Measurements from ENCODE around the gene GRIA4. TPM values are rescaled to one million over a fixed set of nuclear protein-coding genes. Genes with fewer than 3 reads are reported as not detected.

GRIA4 gene
- total and polyA plus RNA-seq, 2 donors (not counting 1 experiment from before 2014, with no cell fraction given): not detected

DNA sequence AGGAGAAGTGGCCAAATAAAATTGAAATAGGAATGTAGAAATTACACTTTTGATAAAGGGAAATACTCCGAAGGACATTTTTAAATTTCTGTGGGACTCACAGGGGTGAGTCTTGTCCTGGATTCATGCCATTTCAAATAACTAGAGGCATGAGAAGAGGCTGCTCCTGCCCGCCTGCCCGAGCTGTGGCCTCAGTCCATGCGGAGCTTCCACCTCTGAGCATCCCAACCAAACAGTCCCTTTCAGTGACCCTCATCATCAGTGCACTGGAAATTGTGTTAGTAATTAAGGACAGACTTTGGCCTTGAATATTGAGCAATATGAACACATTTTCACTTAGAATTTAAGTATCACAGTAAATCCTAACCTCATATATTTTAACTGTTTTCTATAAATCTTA is 25.6 kb downstream of the GRIA4 start:
- ChIA-PET CTCF (no interaction called here), POLR2A (no interaction called here)
- WGBS (ENCODE audit: insufficient coverage): 100% methylated on average over 1 of the region's 4 CpGs
- TF ChIP-seq, protein P1, sequence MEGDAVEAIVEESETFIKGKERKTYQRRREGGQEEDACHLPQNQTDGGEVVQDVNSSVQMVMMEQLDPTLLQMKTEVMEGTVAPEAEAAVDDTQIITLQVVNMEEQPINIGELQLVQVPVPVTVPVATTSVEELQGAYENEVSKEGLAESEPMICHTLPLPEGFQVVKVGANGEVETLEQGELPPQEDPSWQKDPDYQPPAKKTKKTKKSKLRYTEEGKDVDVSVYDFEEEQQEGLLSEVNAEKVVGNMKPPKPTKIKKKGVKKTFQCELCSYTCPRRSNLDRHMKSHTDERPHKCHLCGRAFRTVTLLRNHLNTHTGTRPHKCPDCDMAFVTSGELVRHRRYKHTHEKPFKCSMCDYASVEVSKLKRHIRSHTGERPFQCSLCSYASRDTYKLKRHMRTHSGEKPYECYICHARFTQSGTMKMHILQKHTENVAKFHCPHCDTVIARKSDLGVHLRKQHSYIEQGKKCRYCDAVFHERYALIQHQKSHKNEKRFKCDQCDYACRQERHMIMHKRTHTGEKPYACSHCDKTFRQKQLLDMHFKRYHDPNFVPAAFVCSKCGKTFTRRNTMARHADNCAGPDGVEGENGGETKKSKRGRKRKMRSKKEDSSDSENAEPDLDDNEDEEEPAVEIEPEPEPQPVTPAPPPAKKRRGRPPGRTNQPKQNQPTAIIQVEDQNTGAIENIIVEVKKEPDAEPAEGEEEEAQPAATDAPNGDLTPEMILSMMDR (IDR thresholded peaks at IDR 0.05): no peak
- TF ChIP-seq EZH2 (IDR thresholded peaks at IDR 0.05; ENCODE audit: borderline replicate concordance, insufficient read depth, low read depth, low read length, poor library complexity, severe bottlenecking): no peak
- H3K36me3 ChIP-seq (replicated peaks in 1 of 2; ENCODE audit: control extremely low read depth in 1 of 2, control insufficient read depth in 1 of 2, extremely low read depth in 1 of 2, insufficient read depth in 2 of 2, low read length in 1 of 2): no peaks in the 10 kb centered on the region
- H3K4me2 ChIP-seq (replicated peaks; ENCODE audit: low read depth, low read length, poor library complexity, severe bottlenecking): no peak overlapping the region
- no peaks in the 10 kb centered on the region for H3K27me3 ChIP-seq (replicated peaks in 1 of 4; ENCODE audit: control extremely low read depth in 1 of 4, control insufficient read depth in 3 of 4, insufficient read depth in 4 of 4, low read length in 3 of 4)
- Mint-ChIP-seq H3K27ac (no peak overlapping the region), H3K4me3 (no peak overlapping the region), H3K9me3 (ENCODE audit: insufficient read depth) (no peaks in the 10 kb centered on the region), H3K4me1 (no peaks in the 10 kb centered on the region), H3K27me3 (no peaks in the 10 kb centered on the region)
- H4K20me1 ChIP-seq (ENCODE audit: control insufficient read depth, insufficient read depth, low read length, poor library complexity, severe bottlenecking): no peaks in the 10 kb centered on the region
- H3K27ac ChIP-seq (ENCODE audit: low read length in 2 of 2): no peak overlapping the region
- ATAC-seq (ENCODE audit: low read depth) (no peak), DNase-seq (no peak)
- no peaks in the 10 kb centered on the region for H3K4me1 ChIP-seq (ENCODE audit: control insufficient read depth in 2 of 2, insufficient read depth in 2 of 2, low read length in 2 of 2)
- intact Hi-C loops (cut with micrococcal nuclease): no loop called here
- H3K9ac ChIP-seq (ENCODE audit: low read length): no peak overlapping the region
- H3K79me2 ChIP-seq (ENCODE audit: control insufficient read depth, insufficient read depth, low read length): no peaks in the 10 kb centered on the region
- H3K9me3 ChIP-seq (ENCODE audit: control extremely low read depth in 1 of 3, control insufficient read depth in 2 of 3, insufficient read depth in 1 of 3, low read length in 2 of 3): no peaks in the 10 kb centered on the region
- no peak overlapping the region for H3K4me3 ChIP-seq (ENCODE audit: control extremely low read depth in 1 of 5, extremely low read depth in 1 of 5, insufficient read depth in 1 of 5, low read depth in 2 of 5, low read length in 4 of 5)
- no peak overlapping the region for H2AFZ ChIP-seq (ENCODE audit: insufficient read depth, low read depth, low read length, poor library complexity, severe bottlenecking)

DNA sequence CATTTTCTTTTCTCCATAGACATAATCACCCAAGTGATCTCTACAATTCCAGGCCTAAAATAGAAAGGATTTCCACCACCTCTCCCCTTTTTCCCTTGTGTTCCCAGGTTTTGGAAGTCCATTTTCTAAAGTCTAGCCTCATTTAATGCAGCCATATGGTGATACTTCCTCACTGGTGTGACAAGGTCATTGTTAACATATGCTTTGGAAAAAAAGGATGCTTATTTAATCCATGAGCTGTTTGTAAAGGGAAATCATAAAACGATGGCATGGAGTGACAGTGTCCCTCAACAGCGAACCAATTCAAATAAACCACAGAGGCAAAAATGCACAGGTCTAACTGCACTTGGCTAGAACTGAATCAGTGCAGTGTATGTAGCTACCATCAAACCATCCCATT is 26.6 kb downstream of the GRIA4 start:
- H4K20me1 ChIP-seq (ENCODE audit: control insufficient read depth, insufficient read depth, low read length, poor library complexity, severe bottlenecking): no peaks in the 10 kb centered on the region
- POLR2A ChIA-PET: no interaction called here
- no peak overlapping the region for H3K9ac ChIP-seq (ENCODE audit: low read length)
- DNase-seq (no peak), ATAC-seq (ENCODE audit: low read depth) (no peak)
- H3K4me3 ChIP-seq (ENCODE audit: control extremely low read depth in 1 of 5, extremely low read depth in 1 of 5, insufficient read depth in 1 of 5, low read depth in 2 of 5, low read length in 4 of 5): no peak overlapping the region
- H3K4me1 Mint-ChIP-seq: no peaks in the 10 kb centered on the region
- H2AFZ ChIP-seq (ENCODE audit: insufficient read depth, low read depth, low read length, poor library complexity, severe bottlenecking): no peak overlapping the region
- no CpG with 5 or more reads among the region's 2 CpGs for WGBS (ENCODE audit: insufficient coverage)
- H3K79me2 ChIP-seq (ENCODE audit: control insufficient read depth, insufficient read depth, low read length): no peaks in the 10 kb centered on the region
- TF ChIP-seq, protein P1 (IDR thresholded peaks at IDR 0.05): no peak
- TF ChIP-seq EZH2 (IDR thresholded peaks at IDR 0.05; ENCODE audit: borderline replicate concordance, insufficient read depth, low read depth, low read length, poor library complexity, severe bottlenecking): no peak
- no peak overlapping the region for H3K4me2 ChIP-seq (replicated peaks; ENCODE audit: low read depth, low read length, poor library complexity, severe bottlenecking)
- H3K27ac ChIP-seq (ENCODE audit: low read length in 2 of 2): no peak overlapping the region
- H3K27me3 Mint-ChIP-seq: no peaks in the 10 kb centered on the region
- no peaks in the 10 kb centered on the region for H3K4me1 ChIP-seq (ENCODE audit: control insufficient read depth in 2 of 2, insufficient read depth in 2 of 2, low read length in 2 of 2)
- H3K9me3 ChIP-seq (ENCODE audit: control extremely low read depth in 1 of 3, control insufficient read depth in 2 of 3, insufficient read depth in 1 of 3, low read length in 2 of 3): no peaks in the 10 kb centered on the region
- H3K36me3 ChIP-seq (replicated peaks in 1 of 2; ENCODE audit: control extremely low read depth in 1 of 2, control insufficient read depth in 1 of 2, extremely low read depth in 1 of 2, insufficient read depth in 2 of 2, low read length in 1 of 2): no peaks in the 10 kb centered on the region
- intact Hi-C loops (cut with micrococcal nuclease): no loop called here
- H3K4me3 Mint-ChIP-seq: no peak overlapping the region
- no peak overlapping the region for H3K27ac Mint-ChIP-seq
- H3K27me3 ChIP-seq (replicated peaks in 1 of 4; ENCODE audit: control extremely low read depth in 1 of 4, control insufficient read depth in 3 of 4, insufficient read depth in 4 of 4, low read length in 3 of 4): no peaks in the 10 kb centered on the region
- H3K9me3 Mint-ChIP-seq (ENCODE audit: insufficient read depth): no peaks in the 10 kb centered on the region
- CTCF ChIA-PET: no interaction called here

All from B cell (primary cell).